Suprapubic skin (tissue), 4 donors: ENCODE data around the gene CALD1. TPM values are rescaled to one million over a fixed set of nuclear protein-coding genes. Genes with fewer than 3 reads are reported as not detected.
A peak's percentile ranks its signal among the peaks of the same experiment; 100 is the strongest.

Experiments
- DNase-seq, 2 donors: peaks; one replicate each; pipeline ENCODE4 v3.0.0-alpha.2; 2019; ENCODE audit warnings: low spot score in 2 of 2
- H3K27ac ChIP-seq: fragments of 200-600 bp; sonication (generic); one replicate; pipeline ENCODE4 v1.5.1; 2019
- H3K27me3 ChIP-seq: fragments of 200-600 bp; sonication (generic); one replicate; pipeline ENCODE4 v1.5.1; 2019
- H3K36me3 ChIP-seq: fragments of 200-600 bp; sonication (generic); one replicate; pipeline ENCODE4 v1.5.1; 2019
- H3K4me1 ChIP-seq: fragments of 200-600 bp; sonication (generic); one replicate; pipeline ENCODE4 v1.5.1; 2019
- H3K4me3 ChIP-seq: fragments of 200-600 bp; sonication (generic); one replicate; pipeline ENCODE4 v1.5.1; 2019; ENCODE audit warnings: mild to moderate bottlenecking
- H3K9me3 ChIP-seq: fragments of 200-600 bp; sonication (generic); one replicate; pipeline ENCODE4 v1.5.1; 2019
- CTCF ChIP-seq, 2 donors: fragments of 200-600 bp in 1 of 2; fragments of 450-650 bp in 1 of 2; sonication (generic) in 1 of 2; IDR thresholded peaks; one replicate each; pipeline ENCODE4 v1.5.1; 2016 to 2019; ENCODE audit warnings: antibody characterized with exemption in 2 of 2, mild to moderate bottlenecking in 1 of 2, moderate library complexity in 1 of 2
- EP300 ChIP-seq: sonication (generic); formaldehyde crosslinking; IDR thresholded peaks from one replicate; pipeline ENCODE4 v1.6.1; 2017; ENCODE audit warnings: antibody characterized with exemption
- POLR2A ChIP-seq, 2 donors: fragments of 450-650 bp; IDR thresholded peaks; one replicate each; pipeline ENCODE4 v1.6.1; 2017; ENCODE audit warnings: antibody characterized with exemption in 2 of 2, mild to moderate bottlenecking in 2 of 2, moderate library complexity in 2 of 2
- POLR2AphosphoS5 ChIP-seq, 3 donors: sonication (generic); formaldehyde crosslinking; IDR thresholded peaks; one replicate each; pipeline ENCODE4 v1.6.1; 2017; ENCODE audit warnings: antibody characterized with exemption in 3 of 3
- WGBS: methylation state at CpG from one replicate; pipeline ENCODE4 v1.1.5; 2018; 5-methylcytosine and 5-hydroxymethylcytosine counted together
- total RNA-seq, 4 donors: library from RNA; depleted of rRNA; stranded (reverse); fragments of >200 nt; gene quantifications; one replicate each; pipeline ENCODE4 v1.1.0, GENCODE V29; 2016

CALD1 gene
- total RNA-seq, 4 donors from 2014 or later, result 53.6 to 116 (median 83.2) TPM

- no peak for DNase-seq
- no peaks in the 10 kb centered on the region for H3K4me1 ChIP-seq
- no peak overlapping the region for H3K4me3 ChIP-seq
- H3K36me3 ChIP-seq, result peaks cover 12% of the 10 kb centered on the region
- WGBS, result 66% methylated on average over 3 of the region's 3 CpGs
- no peaks in the 10 kb centered on the region for H3K27me3 ChIP-seq
- TF ChIP-seq POLR2A (IDR thresholded peaks at IDR 0.05) (no peak), POLR2AphosphoS5 (IDR thresholded peaks at IDR 0.05) (no peak), EP300 (no peak), CTCF (IDR thresholded peaks at IDR 0.05) (no peak)
- no peak overlapping the region for H3K27ac ChIP-seq
- H3K9me3 ChIP-seq, result no peaks in the 10 kb centered on the region
Observed at GRCh38 chr7:134941185-134941900, 161.9 kb downstream of the CALD1 start.

- Histone ChIP-seq H3K36me3 (peaks cover 11% of the 10 kb centered on the region), H3K27me3 (no peaks in the 10 kb centered on the region), H3K4me3 (no peak overlapping the region), H3K4me1 (no peaks in the 10 kb centered on the region), H3K9me3 (no peaks in the 10 kb centered on the region), H3K27ac (no peak overlapping the region)
- TF ChIP-seq POLR2AphosphoS5 (IDR thresholded peaks at IDR 0.05), result no peak
- no peak for TF ChIP-seq CTCF (IDR thresholded peaks at IDR 0.05)
- no peak for TF ChIP-seq EP300
- TF ChIP-seq POLR2A (IDR thresholded peaks at IDR 0.05), result no peak
- 62% methylated on average over 5 of the region's 5 CpGs for WGBS
- DNase-seq, result no peak
Observed at GRCh38 chr7:134941952-134942351, 162.5 kb downstream of the CALD1 start.

GRCh38 chr7:134942690-134943466 is 163.4 kb downstream of the CALD1 start:
- Histone ChIP-seq H3K4me3 (no peak overlapping the region), H3K9me3 (no peaks in the 10 kb centered on the region), H3K27ac (no peak overlapping the region), H3K4me1 (no peaks in the 10 kb centered on the region), H3K27me3 (no peaks in the 10 kb centered on the region), H3K36me3 (peaks cover 17% of the 10 kb centered on the region)
- TF ChIP-seq EP300 (no peak), POLR2AphosphoS5 (IDR thresholded peaks at IDR 0.05) (no peak), POLR2A (IDR thresholded peaks at IDR 0.05) (no peak), CTCF (IDR thresholded peaks at IDR 0.05) (no peak)
- 75% methylated on average over 9 of the region's 9 CpGs for WGBS
- no peak for DNase-seq

GRCh38 chr7:134943785-134944400 is 164.5 kb downstream of the CALD1 start:
- H3K9me3 ChIP-seq, result no peaks in the 10 kb centered on the region
- H3K27me3 ChIP-seq, result no peaks in the 10 kb centered on the region
- peak in 1 of 2 donors; percentile 19 for TF ChIP-seq CTCF (IDR thresholded peaks at IDR 0.05)
- TF ChIP-seq EP300, result no peak
- no peak for TF ChIP-seq POLR2A (IDR thresholded peaks at IDR 0.05)
- TF ChIP-seq POLR2AphosphoS5 (IDR thresholded peaks at IDR 0.05), result no peak
- no peak overlapping the region for H3K4me3 ChIP-seq
- no peak overlapping the region for H3K27ac ChIP-seq
- 42% methylated on average over 3 of the region's 3 CpGs for WGBS
- H3K36me3 ChIP-seq, result peaks cover 18% of the 10 kb centered on the region
- peaks cover 2% of the 10 kb centered on the region for H3K4me1 ChIP-seq
- DNase-seq, result no peak

GRCh38 chr7:134945691-134946090 is 166.3 kb downstream of the CALD1 start:
- H3K36me3 ChIP-seq, result peaks cover 26% of the 10 kb centered on the region
- no peak overlapping the region for H3K4me3 ChIP-seq
- TF ChIP-seq CTCF (IDR thresholded peaks at IDR 0.05) (no peak), POLR2A (IDR thresholded peaks at IDR 0.05) (no peak), EP300 (no peak)
- DNase-seq, result no peak
- H3K27me3 ChIP-seq, result no peaks in the 10 kb centered on the region
- 92% methylated on average over 3 of the region's 3 CpGs for WGBS
- peaks cover 7% of the 10 kb centered on the region for H3K4me1 ChIP-seq
- H3K27ac ChIP-seq, result no peak overlapping the region
- no peaks in the 10 kb centered on the region for H3K9me3 ChIP-seq
